ENCODE results near the gene DOC2A.
"Not testable (repeated sequence)": the region's sequence is repeated elsewhere in the genome, so short reads cannot be mapped to it uniquely, and the experiment has no call there.

Gene DOC2A

GRCh38 chr16:29963021-29963743, 47.6 kb downstream of the DOC2A start:
- DNase-seq = no peak

GRCh38 chr16:29962344-29962994, 48.4 kb downstream of the DOC2A start:
- peak; percentile 84 for DNase-seq

GRCh38 chr16:29961479-29962343, 49.1 kb downstream of the DOC2A start, which contains the start of gene TMEM219:
Gene TMEM219, plus strand, starts transcription at chr16:29962079. Its CDS starts 1,065 bp downstream, at chr16:29963144.
- DNase-seq = peak; percentile 89

- DNase-seq = no peak
Observed at GRCh38 chr16:29961127-29961478, 49.7 kb downstream of the DOC2A start.

- DNase-seq = not testable (repeated sequence)
Observed at GRCh38 chr16:29959821-29960220, 51.0 kb downstream of the DOC2A start.

GRCh38 chr16:29959293-29959692, 51.5 kb downstream of the DOC2A start:
- DNase-seq = no peak

GRCh38 chr16:29958756-29959155, 52.1 kb downstream of the DOC2A start:
- DNase-seq = no peak

Measured in inflammatory macrophage treated with lipopolysaccharide for 4 hours (primary cell).